NCI-H524 treated with DMSO at 0.1 percent for 48 hours (cell line): Measurements from ENCODE around the gene FNBP1.
"Not testable (repeated sequence)": the region's sequence is repeated elsewhere in the genome, so short reads cannot be mapped to it uniquely, and the experiment has no call there.

ENCODE experiments used
- DNase-seq: peaks from one replicate; lab custom pipeline; 2025; lab: John Stamatoyannopoulos, UW

Gene FNBP1

GRCh38 chr9:130021842-130022241, 21.1 kb downstream of the FNBP1 start:
- not testable (repeated sequence) for DNase-seq

DNA sequence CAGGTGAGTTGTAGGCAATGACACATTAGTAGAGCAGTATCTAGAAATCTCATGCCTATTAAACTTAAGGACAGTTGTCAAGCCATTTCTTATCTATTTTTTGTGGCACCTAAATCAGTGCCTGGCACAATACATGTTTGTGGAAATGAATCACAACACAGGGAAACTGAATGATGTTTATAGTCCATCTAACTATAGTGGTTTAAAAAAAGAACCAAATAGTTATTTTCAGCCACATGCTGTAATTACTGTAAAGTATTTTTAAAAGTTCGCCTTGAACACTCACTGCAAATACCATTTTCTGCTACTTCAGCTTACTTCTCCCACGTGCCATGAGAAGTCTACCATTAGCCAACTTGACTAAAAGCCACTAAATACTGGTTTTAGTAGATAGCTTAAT, 21.9 kb downstream of the FNBP1 start:
- DNase-seq = no peak

GRCh38 chr9:130020618-130021017, 22.4 kb downstream of the FNBP1 start:
- DNase-seq = no peak

DNA sequence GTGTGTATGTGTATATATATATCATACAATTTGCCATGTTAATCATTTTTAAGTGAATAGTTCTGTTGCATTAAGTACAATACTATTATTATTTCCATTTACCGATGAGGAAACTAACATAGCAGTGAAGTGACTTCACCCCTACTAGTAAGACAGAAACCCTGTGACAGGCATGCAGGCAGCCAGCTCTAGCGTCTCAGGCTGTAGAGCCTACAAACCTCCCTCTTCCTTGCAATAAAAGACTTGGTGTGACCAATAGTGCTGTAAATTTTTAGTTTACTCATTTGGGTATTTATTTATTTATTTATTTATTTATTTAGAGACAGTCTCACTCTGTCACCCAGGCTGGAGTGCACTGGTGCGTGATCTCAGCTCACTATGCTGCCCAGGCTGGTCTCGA, 24.7 kb downstream of the FNBP1 start:
- DNase-seq = no peak

GRCh38 chr9:130017510-130017909, 25.5 kb downstream of the FNBP1 start:
- DNase-seq = not testable (repeated sequence)

DNA sequence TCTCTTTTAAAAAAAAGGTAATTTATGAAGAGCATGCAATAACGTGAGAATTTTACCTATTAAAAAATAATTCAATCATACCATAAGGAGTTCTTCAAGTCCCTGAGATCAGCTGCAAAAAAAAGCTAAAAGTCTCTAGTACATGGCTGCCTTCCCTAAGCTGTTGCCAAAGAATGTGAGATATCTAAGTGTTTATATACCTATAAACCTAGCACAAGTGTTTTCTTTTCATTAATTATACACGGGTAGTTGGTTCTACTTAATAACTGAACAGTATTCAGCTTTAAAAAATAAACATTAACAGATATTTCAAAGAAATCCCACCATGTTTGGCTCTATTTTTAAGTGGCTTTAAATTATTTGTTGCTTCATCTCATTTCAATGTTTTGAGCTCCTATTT, 25.9 kb downstream of the FNBP1 start:
- DNase-seq = no peak

- DNase-seq = no peak
Observed at GRCh38 chr9:130015353-130016019, 27.5 kb downstream of the FNBP1 start.

DNA sequence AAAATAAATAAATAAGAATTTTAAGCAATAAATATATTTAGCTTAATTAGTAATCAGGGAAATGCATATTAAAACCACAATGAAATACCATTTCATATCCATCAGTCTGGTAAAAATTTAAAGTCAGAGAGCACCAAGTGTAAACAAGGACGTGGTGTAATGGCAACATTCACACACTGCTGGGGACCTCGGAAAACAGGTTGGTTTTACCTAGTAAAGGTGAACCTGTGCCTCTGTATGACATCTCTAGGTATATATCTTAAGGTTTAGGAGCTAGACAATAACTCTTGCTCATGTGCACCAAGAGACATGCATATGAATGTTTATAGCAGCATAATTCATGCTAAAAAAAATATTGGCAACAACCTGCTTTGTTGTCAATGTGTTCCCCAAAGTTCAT, 29.7 kb downstream of the FNBP1 start:
- DNase-seq = no peak

GRCh38 chr9:130010151-130010988, 32.6 kb downstream of the FNBP1 start:
- DNase-seq = no peak

DNA sequence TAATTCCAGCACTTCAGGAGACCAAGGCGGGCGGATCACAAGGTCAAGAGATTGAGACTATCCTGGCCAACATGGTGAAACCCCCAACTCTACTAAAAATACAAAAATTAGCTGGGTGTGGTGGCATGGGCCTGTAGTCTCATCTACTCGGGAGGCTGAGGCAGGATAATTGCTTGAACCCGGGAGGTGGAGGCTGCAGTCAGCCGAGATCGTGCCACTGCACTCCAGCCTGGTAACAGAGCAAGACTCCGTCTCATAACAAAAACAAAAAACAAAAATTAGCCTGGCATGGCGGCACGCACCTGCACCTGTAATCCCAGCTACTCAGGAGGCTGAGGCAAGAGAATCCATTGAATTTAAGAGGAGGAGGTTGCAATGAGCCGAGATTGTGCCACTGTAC, 33.4 kb downstream of the FNBP1 start:
- DNase-seq = not testable (repeated sequence)

- no peak for DNase-seq
Observed at GRCh38 chr9:130008538-130008937, 34.5 kb downstream of the FNBP1 start.

GRCh38 chr9:130006952-130007351, 36.0 kb downstream of the FNBP1 start:
- DNase-seq = not testable (repeated sequence)

GRCh38 chr9:130003943-130004552, 38.9 kb downstream of the FNBP1 start:
- DNase-seq = no peak

GRCh38 chr9:130002320-130002719, 40.7 kb downstream of the FNBP1 start:
- DNase-seq = no peak

- no peak for DNase-seq
Observed at GRCh38 chr9:130001190-130001589, 41.8 kb downstream of the FNBP1 start.

DNA sequence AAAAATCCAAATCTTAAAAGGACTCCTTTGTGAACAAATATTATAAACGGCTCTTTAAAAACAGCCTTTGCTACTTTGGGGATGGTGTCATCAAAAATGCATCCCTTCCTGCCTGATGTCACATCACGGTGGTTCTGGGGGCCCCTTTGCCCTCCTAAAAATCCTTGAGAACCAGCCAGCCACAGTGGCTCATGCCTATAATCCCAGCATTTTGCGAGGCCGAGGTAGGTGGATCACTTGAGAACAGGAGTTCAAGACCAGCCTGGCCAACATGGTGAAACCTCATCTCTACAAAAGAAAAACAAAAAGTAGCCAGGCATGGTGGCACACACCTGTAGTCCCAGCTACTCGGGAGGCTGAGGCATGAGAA, 43.9 kb downstream of the FNBP1 start:
- DNase-seq = no peak

DNA sequence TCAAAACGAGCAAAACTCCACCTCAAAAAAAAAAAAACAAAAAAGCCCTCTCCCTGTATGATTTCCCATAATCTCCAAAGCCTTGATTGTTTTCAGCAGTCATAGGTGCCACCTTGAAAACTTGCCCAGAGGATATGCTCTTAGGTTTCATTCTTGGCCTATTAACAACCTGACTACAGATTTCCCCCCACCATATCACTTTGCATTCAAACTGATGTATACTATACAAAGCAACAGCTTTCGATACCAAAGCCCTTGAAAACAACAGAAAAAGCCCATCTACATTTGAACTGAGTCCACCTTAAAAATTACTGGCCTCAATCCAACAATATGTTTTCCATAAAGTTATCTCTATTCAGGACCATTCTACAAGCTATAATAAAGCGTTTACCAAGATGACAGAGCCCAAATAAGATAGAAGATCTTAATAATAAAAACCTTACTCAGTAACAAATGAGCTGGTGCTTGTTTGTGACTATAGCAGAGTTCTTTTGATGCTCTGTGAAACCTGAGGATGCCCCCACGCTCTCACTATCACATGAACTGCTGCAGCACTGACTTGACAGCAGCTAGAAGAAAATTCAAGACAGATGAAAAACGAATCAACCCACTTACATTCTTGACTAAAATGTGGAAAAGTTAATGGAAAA, 44.4 kb downstream of the FNBP1 start:
- DNase-seq = no peak

DNA sequence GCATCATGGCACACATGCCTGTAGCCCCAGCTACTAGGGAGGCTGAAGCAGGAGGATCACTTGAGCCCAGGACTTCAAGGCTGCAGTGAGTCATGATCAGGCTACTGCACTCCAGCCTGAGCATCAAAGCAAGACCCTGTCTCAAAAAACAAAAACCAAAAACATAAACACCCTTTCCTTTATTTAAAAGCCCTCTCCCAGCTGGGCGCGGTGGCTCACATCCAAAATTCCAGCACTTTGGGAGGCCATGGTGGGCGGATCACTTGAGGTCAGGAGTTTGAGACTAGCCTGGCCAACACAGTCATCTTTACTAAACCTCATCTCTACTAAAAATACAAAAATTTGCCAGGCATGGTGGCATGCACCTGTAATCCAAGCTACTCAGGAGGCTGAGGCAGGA, 45.3 kb downstream of the FNBP1 start:
- DNase-seq = not testable (repeated sequence)

DNA sequence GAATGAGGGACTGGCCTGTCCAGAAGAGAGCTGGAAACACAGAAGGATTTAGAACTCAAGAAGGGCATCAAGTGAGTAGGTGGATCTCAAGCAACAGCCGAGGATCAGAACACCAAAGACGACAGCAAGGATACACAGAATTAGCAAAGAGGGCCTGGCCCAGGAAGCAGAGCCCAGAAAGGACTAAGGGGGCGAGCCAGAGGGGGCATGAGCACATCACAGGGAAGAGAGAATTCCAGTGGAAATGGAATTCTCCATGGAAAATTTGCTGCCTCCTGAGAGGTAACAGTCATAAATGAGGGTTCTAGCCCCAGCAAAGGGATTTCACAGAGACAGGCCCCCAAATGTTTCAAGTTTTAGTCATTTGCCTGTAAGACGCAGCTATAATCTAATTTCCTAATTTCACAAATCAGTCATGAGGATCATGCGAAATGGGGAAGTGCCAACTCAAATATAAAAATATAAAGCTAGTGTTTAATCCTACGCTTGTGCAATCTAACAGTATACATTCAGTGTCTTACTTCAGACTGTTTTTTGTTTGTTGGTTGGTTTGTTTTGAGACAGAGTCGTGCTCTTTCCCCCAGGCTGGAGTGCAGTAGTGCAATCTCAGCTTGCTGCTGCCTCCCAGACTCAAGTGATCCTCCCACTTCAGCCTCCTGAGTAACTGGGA, 46.7 kb downstream of the FNBP1 start:
- no peak for DNase-seq

GRCh38 chr9:129995409-129996160, 47.4 kb downstream of the FNBP1 start:
- DNase-seq = no peak

- no peak for DNase-seq
Observed at GRCh38 chr9:129994882-129995281, 48.1 kb downstream of the FNBP1 start.
